Superior temporal gyrus (tissue), 1 donor: ENCODE measurements around the gene ABHD16A.

ENCODE experiments used
- DNase-seq: peaks from one replicate; pipeline ENCODE4 v3.0.0-alpha.2; 2016; ENCODE audit errors: extremely low spot score

ABHD16A gene

DNA sequence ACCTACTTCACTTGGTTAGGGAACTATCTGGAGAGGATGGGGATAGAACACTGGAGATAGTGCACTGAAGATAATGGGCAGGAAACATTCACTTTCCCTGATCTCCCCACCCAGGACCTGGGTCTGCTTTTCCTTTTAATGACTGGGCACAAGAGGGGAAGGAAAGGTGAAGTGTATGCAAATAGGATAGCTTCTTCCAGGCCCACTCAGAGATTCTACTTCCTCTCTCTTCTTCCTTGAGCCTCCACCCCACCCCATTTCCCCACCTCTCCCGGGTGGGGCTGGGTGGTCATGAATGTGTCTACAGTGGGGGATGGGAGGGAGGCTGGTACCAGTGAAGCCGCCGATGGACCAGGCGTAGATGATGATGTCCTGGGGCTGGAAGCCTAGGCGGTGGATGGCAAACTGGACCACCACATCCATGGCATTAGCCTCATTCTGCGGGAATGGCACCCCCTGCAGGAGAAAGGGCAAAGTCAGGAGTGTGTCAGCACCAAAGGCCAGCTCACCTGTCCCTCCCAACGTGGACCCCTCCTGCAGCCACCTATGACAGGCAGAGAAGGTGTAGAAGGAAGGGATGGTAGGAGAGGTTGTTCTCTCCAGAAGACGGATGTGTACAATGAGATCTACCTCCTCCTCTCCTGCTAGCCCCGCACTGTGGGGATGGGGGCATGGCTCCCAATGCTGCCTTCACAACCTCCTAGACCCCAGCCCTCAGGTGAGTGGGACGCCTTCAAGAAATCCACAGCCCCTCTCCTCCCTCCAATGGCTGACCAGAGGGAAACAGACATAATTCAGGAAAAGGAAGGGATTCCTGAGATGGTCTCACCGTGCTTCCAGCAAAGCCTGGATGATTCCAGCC, 13.6 kb downstream of the ABHD16A start:
- no peak for DNase-seq

DNA sequence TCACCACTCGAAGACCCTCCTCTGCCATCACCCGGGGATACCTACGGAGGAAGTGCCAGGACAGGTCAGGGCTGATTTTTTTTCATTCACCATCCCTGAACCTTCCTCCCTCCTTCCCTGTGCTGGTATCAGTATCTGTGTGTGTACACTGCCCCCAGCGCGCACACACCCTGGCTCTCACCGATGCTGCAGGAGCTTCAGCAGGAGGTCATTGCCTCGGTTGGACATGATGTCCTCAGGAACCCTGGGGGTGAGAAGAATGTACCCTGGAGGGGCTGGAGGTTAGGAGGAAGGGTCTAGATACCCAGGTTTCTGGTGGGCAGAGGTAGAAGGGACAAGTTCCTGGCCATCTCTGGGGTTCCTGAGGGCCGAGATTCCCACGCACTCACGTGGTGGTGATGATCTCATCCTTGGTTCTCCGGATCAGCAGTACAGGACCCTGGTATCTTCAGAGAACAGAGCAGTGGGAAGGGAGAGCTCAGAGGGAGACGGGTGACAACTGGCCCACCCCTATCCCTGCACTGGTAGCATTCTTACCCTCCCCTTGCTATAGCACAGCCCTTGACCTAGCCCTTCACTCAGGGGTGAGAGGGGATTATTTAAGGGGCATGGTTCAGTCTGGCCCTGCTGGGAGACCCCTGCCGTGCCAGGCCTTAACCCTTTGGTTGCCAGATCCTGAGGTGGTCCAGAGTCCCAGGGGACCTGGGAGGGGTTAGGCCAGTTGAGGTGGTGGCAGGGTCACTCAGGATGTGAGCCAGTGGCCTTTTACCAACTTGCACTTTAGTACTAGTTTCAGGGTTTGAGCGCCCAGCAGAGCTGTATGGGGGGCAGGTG, 15.0 kb downstream of the ABHD16A start:
- DNase-seq = no peak

DNA sequence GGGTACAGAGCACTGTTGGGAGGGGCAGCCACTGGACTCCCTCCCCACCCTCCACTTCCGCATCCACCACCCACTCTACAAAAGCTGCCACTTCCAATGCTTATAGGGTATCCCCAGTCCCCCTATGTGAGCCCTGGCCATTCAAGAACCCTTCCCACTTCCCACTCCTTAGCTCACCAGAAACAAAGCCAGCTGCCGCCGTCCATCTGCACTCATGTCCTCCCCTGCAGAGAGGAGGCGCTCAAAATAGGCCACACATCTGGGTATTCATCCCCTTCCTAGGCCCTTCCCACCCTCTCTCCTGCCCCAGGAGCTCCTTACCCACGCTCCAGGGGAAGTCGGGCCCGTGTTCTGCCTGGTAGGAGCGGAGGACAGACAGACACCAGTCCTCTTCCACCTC, 15.8 kb downstream of the ABHD16A start:
- no peak for DNase-seq

DNA sequence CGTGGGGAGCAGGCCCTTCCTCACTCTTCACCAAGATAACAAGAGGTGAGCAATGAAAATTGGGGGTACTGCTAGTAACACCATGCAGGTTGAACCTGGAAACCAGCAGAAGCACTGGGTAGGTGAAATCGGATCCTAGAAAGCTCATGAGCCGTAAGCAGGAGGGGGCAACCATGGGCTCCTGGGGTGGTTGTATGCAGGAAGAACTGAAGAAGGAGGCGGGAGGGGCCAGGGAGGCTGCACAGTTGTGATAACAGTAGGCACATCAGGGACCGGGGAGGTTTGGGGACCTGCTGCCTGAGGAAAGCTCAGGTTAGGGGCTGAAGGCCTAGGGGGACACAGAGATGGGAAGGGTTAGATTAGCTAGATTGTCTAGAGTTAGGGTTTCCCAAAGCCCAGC, 16.6 kb downstream of the ABHD16A start:
- DNase-seq = no peak

DNA sequence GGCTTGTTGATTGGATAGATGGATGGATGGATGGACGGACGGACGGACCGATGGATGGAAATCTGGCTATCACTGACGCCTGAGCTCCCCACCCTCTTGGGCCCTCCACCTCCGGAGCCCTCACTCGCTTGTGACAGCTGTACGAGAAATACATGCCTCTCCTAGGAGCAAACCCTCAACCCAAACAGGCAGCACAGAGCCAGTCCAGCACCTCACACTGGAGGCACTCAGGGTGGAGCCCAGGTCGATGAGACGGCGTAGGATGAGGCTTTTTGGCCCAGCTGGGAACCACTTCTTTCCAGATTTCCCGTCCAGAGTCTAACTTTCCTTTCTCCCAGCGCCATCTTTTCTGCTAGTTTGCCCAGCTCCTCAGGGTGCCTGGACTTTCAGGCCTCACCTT, 19.5 kb downstream of the ABHD16A start:
- no peak for DNase-seq

DNA sequence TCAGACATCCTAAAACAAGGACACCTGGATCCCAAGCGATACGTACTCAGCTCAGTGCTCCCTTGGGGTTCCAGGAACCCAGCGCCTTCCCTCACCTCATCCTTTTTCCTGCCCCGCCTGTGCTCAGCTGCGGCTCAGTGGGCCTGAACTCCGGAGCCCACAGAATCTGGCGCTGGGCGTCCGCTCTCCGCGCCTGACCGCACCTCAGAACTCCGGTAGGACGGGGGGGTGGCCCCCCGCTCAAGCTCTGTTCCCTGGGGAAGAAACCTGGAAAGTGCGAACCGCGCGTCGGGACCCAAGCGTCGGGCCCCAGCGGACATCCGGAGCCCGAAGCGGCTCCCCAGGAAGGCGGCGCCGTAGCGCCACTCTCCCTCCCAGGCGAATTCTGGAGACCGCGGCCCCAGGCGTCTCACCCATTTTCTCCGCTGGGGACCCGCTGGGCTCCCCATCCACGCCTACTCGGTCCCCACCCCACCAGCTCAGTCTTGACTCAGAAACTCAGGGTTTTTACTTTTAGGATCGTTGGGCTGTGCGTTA, 21.9 kb downstream of the ABHD16A start:
- peak; percentile 48 for DNase-seq

DNA sequence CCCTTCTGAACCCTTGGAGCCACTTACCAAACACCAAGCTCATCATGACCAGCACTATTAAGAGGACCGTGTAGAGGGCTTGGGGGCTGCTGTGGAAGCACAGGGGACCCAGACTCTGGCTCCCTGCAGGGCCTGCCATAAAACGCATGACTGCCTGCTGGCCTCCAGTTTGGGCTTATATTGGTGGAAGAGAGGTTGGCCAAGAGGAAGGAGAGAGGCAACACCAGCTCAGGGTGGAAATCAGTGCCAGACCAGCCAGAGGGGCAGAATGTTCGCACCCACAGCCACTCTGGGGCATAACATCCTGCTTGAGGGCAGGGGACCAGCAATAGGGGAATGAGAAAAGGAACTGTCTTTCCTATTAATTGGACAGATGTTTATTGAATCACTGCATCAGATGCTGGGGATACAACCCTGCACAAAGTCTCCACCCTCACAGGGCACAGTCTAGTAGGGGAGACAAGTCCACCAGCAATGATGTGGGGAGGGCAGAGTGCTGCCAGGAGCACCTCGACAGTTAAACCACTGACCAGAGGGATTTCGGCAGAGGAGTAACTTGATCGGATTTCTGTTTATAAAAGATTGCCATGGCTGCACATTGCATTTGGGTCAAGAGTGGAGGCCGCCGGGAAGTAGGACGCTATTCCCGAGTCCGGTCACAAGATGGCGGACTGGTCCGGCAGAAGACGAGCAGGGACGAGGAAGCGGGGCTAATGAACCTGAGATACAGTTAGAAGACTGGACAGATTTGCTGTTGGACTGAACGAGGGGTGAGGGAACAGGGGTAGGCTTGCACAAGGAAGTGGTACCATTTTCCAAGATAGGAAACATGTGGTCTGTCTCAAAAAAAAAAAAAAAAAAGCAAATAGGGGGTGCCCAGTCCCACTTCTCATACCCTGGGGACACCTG, 22.6 kb downstream of the ABHD16A start, which contains the start of gene LY6G5C:
TSS of gene LY6G5C (minus strand) at position 842 of the 909 bp plus-strand sequence. CDS start at position 148, 694 bp downstream.
- DNase-seq = peak; percentile 83

DNA sequence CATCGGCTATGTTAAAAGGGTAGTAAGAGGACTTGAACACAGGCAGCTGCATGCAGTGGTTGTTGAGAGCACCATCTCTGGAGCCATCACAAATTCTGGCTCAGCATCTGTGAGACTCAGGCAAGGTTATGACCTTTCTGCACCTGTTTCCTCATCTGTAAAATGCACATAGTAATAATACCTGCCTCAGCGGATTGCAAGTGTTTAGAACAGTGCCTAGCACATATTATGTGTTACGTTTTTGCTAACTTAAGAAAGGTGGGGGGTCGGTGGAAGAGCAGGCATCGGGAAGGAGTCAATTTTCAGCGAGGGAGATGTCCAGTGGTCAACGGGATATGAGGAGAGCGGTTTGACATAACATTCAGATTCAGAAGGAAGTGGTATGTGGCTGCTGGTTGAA, 25.2 kb downstream of the ABHD16A start:
- DNase-seq = no peak

DNA sequence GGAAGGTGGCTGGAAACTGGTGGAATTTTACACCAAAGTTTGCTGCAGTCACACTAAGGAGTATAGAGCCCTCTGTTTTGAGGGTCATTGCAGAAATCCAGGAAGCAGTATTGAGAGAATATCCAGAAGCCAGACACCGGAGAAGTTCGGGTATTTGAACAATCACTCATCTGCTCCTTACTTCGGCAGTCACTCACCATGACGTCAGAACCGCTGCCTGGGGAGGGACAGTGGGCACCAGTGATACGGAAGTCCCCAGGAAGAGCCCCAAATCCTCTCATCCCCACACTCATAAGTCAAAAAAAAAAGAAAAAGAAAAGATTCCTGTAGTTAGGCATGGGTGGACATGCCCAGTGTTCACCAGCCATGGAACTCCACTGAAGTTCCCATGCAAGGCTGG, 26.2 kb downstream of the ABHD16A start:
- DNase-seq = no peak

DNA sequence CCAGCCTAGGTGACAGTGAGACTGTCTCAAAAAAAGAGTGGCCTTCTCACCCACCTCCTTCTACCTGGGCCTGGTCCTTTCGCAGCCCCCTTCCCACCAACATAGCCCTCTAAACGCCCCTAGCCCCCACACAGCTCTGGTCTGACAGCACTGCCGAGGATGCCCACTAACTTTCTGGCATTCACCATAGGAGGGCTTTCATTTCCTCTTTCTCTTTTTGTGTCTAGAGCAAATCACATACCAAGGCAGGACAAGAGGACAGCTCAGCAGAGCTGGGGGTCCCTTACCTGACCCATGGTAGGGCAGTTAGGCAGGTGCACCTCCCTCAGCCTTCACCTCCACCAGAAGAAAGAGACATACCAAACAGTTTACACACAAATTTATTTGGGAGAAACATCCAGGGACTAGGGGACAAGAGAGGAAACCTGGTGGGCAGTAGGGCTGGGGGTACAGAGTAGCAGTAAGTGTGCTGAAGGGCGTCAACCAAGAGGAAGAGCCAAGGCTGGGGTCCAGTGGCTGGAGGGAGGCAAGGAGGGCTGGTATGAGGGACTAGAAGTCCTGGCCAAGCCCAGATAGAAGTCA, 26.7 kb downstream of the ABHD16A start:
- no peak for DNase-seq

DNA sequence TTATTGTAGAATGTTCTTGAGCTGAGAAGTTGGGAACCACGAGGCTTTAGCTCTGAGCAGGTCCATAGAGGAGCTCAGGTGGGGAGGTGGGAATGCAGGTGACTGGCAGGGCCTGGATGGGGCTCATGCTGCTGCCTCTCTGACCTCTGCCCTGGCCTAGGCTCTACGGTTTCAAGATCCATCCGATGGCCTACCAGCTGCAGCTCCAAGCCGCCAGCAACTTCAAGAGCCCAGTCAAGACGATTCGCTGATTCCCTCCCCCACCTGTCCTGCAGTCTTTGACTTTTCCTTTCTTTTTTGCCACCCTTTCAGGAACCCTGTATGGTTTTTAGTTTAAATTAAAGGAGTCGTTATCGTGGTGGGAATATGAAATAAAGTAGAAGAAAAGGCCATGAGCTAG, 33.4 kb downstream of the ABHD16A start, which contains the start of gene LY6G5B:
TSS of gene LY6G5B (plus strand) at position 301 of the 400 bp plus-strand sequence. CDS start 975 bp downstream, outside the sequence.
- DNase-seq = no peak

DNA sequence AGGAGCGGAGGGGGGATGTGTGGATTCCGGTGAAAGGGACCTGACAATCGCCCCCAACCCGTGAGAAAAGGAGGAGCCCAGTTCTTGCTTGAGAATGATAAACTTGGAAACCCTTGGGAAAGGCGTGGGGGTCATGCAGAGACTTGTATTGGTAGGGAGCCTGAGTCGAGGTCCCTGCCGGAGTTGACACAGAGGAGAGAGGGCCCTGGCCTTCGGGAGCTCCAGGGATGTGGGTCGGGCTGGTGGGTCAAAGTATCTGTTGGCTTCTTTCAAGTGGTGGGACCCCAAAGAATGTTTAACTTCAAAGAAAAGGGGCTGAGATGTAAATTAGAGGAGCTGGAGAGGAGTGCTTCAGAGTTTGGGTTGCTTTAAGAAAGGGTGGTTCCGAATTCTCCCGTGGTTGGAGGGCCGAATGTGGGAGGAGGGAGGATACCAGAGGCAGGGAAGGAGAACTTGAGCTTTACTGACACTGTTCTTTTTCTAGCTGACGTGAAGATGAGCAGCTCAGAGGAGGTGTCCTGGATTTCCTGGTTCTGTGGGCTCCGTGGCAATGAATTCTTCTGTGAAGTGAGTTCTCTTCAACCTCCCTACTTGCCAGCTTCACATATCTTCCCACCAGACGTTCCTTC, 36.7 kb downstream of the ABHD16A start:
- DNase-seq = no peak

DNA sequence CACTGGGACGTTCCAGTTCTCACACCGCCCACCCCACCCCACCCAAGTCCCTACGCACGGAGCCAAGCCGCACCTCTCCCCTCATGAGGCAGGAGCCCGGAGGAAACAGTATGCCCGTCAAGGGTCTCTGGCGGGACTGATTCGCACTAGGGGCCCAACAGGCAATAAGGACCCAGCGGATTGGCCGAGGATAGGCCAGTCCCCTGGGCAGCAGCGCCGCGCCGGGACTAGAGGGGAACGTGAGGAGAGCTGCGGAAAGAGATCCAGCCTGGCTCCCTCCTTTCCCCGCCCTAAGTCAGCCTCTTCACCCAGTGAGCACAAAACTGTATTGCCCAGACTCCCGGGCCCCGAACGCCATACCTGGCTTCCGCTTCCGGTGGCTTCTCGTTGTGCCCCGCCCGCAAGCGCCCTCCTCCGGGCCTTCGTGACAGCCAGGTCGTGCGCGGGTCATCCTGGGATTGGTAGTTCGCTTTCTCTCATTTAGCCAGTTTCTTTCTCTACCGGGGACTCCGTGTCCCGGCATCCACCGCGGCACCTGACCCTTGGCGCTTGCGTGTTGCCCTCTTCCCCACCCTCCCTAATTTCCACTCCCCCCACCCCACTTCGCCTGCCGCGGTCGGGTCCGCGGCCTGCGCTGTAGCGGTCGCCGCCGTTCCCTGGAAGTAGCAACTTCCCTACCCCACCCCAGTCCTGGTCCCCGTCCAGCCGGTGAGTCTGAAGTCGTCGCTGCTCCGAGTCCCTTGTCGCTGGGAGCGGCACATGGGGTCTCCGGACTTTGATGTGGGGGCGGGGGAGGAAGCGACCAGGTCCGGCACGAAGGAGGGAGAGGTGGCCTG, 37.4 kb downstream of the ABHD16A start, which contains the start of gene CSNK2B:
TSS of gene CSNK2B (plus strand) at position 580 of the 836 bp plus-strand sequence. CDS start 752 bp downstream, outside the sequence.
- DNase-seq = peak; percentile 99

DNA sequence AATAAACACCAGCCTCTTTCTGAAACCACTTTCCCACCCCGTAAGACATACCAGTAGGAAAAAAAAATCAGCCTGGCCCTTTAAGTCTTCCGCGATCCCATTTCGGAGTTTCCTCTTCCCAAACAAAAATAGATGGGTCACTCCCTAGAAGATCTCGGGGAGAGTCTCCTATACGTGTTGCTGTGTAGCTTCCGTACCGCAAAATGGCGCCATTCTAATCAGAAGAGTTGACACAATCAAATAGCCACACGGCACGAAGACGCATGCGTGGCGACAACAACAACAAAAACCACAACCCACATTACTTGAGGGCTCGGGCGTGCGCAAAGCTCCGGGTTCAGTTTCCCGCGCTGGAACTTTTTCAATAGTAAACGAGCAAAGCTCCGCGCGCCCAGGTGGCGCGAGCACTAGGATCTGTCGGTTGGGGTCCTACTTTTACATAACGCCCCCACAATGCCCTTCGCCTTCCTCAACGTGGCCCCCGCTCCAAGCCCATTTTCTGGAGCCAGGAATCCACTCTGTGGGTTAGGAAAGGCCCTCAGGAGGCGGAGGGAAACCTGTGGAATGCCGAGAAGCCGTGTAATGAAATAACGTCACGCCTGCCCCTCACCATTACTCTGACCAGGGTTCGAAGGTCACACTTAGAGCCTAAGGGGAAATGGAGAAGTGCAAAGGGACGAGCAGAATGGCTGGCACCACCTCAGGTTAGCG, 38.2 kb downstream of the ABHD16A start, which contains the start of gene GPANK1:
TSS of gene GPANK1 (minus strand) at position 208 of the 711 bp plus-strand sequence. CDS start 519 bp downstream, outside the sequence.
- DNase-seq = peak; percentile 98

DNA sequence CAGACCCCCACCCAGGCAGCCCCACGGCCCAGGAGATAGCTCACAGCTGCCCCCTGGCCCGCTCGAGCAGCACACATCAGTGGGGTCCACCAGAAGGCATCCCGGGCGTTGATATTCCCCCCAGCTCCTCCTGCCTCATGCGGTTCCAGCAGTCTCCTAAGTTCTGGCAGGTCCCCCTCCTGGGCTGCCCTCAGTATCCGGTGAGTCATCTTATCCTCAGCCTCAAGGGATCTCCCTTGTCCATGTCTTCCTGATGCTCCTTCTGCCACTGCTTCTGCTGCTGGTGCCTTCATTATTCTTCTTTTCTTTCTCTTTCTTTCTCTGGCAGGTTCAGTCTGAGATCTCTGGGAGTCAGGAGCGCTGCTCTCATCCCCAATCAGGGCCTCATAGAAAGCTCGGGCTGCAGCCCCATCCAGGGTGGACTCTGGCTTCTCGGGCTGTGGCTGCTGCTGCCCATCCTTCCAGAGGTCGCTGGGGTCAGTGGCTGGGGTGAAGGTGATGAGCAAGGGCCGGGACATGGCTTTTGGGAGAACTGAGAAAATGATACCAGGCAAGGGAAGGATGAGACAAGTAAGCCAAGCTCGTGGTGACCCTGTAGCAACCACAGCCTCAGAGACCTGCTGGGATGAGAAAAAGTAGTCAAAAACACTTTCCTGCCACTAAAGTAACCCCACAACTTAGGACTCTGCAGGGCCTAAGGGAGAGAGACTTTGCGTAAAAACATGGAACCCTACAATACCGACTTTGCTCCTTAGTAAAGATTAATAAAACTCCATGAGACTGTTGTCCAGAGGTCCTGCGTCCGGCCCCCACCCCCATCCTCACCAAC, 38.9 kb downstream of the ABHD16A start:
- DNase-seq = no peak

DNA sequence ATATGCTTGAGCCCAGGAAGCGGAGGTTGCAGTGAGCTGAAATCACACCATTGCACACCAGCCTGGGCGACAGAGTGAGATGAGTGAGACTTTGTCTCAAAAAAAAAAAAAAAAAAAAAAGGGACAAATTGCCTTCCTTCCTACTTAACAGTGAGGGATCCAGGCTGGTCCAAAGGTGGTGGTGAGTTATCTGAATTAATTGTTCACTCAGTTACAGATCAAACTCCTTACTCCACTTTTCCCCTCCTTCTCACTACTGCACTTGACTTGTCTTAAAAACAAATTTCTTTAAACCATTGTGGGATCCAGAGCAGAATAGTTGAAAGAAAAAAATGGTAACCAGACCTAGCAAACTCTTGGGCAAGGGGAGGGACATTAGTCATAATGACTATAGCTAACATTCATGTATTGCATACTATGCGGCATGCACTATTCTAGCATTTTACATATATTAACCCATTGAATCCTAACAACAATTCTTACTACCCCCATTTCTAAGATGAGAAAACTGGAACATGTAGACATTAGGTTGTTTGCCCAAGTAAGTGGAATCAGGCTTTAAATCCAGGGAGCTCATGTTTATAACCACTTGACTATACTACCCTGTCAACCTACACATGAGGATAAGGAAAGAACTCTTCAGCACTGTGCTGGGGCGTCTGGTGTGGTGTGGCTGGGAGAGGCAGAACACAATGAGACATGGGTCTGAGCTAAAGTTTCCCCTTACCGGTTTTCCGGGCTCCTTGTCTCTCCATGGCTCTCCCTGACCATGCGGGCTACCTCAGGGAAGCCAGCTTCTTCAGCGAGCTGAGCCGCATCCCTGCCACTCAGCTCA, 39.8 kb downstream of the ABHD16A start:
- DNase-seq = no peak
